CD14-positive monocyte (primary cell): ENCODE data around the gene FRS3. TPM values are rescaled to one million over a fixed set of nuclear protein-coding genes. Genes with fewer than 3 reads are reported as not detected.
A peak's percentile ranks its signal among the peaks of the same experiment; 100 is the strongest.

Source experiments
- DNase-seq, 3 donors: peaks; one replicate each; pipeline ENCODE4 v3.0.0-alpha.2; 2011 to 2022
- H2AFZ ChIP-seq: 2 replicates; pipeline ENCODE4 v1.6.0; 2012; ENCODE audit warnings: mild to moderate bottlenecking, low read depth, low read length, inconsistent platforms; ENCODE audit not compliant: insufficient read depth, poor library complexity, severe bottlenecking
- H3K27ac ChIP-seq, 2 donors: 1 replicate in 1 of 2; 2 replicates in 1 of 2; pipeline ENCODE4 v1.5.1; 2012 to 2013; ENCODE audit warnings: low read length in 2 of 2, control low read depth in 1 of 2, inconsistent platforms in 1 of 2, low read depth in 1 of 2, mild to moderate bottlenecking in 1 of 2
- H3K27me3 ChIP-seq, 2 donors: one replicate each; pipeline versions ENCODE4 v1.6.0 to v1.6.1; 2011 to 2013; ENCODE audit warnings: low read length in 2 of 2; ENCODE audit not compliant: control insufficient read depth in 2 of 2, insufficient read depth in 2 of 2
- H3K36me3 ChIP-seq, 2 donors: replicated peaks in 1 of 2; 1 replicate in 1 of 2; 2 replicates in 1 of 2; pipeline versions ENCODE4 v1.5.1 to v1.6.1; 2012 to 2013; ENCODE audit warnings: low read length in 2 of 2, control low read depth in 1 of 2, inconsistent platforms in 1 of 2, mild to moderate bottlenecking in 1 of 2; ENCODE audit not compliant: insufficient read depth in 2 of 2, control insufficient read depth in 1 of 2
- H3K4me1 ChIP-seq, 2 donors: 1 replicate in 1 of 2; 2 replicates in 1 of 2; pipeline versions ENCODE4 v1.5.1 to v1.6.1; 2012 to 2013; ENCODE audit warnings: low read length in 2 of 2, control low read depth in 1 of 2, inconsistent platforms in 1 of 2, mild to moderate bottlenecking in 1 of 2, moderate library complexity in 1 of 2; ENCODE audit not compliant: insufficient read depth in 2 of 2, control insufficient read depth in 1 of 2
- H3K4me2 ChIP-seq: replicated peaks from 2 replicates; pipeline ENCODE3; 2012; ENCODE audit warnings: low read length, moderate library complexity, mild to moderate bottlenecking; ENCODE audit not compliant: poor library complexity, severe bottlenecking; ENCODE audit errors: extremely low read depth
- H3K4me3 ChIP-seq, 3 experiments: fragments of 200-600 bp in 1 of 3; sonication (generic) in 1 of 3; replicated peaks in 1 of 3; 1 replicate in 2 of 3; 2 replicates in 1 of 3; pipeline ENCODE4 v1.5.1; 2011 to 2013; ENCODE audit warnings: low read length in 3 of 3, mild to moderate bottlenecking in 3 of 3, control low read depth in 2 of 3, low read depth in 2 of 3, inconsistent platforms in 1 of 3, moderate library complexity in 1 of 3
- H3K79me2 ChIP-seq: 2 replicates; pipeline ENCODE4 v1.6.0; 2012; ENCODE audit warnings: mild to moderate bottlenecking, control low read depth, inconsistent platforms, low read length, moderate library complexity; ENCODE audit not compliant: insufficient read depth
- H3K9ac ChIP-seq: 2 replicates; pipeline ENCODE4 v1.6.0; 2017; ENCODE audit warnings: low read length, mild to moderate bottlenecking; ENCODE audit not compliant: insufficient read depth, poor library complexity, severe bottlenecking
- H3K9me3 ChIP-seq, 2 donors: replicated peaks in 1 of 2; 1 replicate in 1 of 2; 2 replicates in 1 of 2; pipeline versions ENCODE4 v1.5.1 to v1.6.1; 2012 to 2013; ENCODE audit warnings: low read length in 2 of 2, control low read depth in 1 of 2; ENCODE audit not compliant: control insufficient read depth in 1 of 2, insufficient read depth in 1 of 2
- H4K20me1 ChIP-seq: 2 replicates; pipeline ENCODE4 v1.6.0; 2012; ENCODE audit warnings: mild to moderate bottlenecking, low read length, control low read depth, moderate library complexity; ENCODE audit not compliant: insufficient read depth
- H3K27ac Mint-ChIP-seq, 7 donors: one replicate each; pipeline ENCODE4 v1.8.0; 2020; ENCODE audit warnings: mild to moderate bottlenecking in 7 of 7, mixed read lengths in 7 of 7, moderate library complexity in 6 of 7, inconsistent platforms in 2 of 7
- H3K27me3 Mint-ChIP-seq, 3 donors: one replicate each; pipeline ENCODE4 v1.8.0; 2021 to 2022; ENCODE audit warnings: low read depth in 3 of 3, mild to moderate bottlenecking in 3 of 3, mixed read lengths in 3 of 3, moderate library complexity in 3 of 3, inconsistent platforms in 1 of 3
- H3K36me3 Mint-ChIP-seq, 2 donors: one replicate each; pipeline ENCODE4 v1.8.0; 2020; ENCODE audit warnings: mixed read lengths in 2 of 2, inconsistent platforms in 1 of 2, mild to moderate bottlenecking in 1 of 2
- H3K4me1 Mint-ChIP-seq: one replicate; pipeline ENCODE4 v1.8.0; 2020; ENCODE audit warnings: mild to moderate bottlenecking, mixed read lengths
- H3K4me3 Mint-ChIP-seq, 2 donors: one replicate each; pipeline ENCODE4 v1.8.0; 2020; ENCODE audit warnings: mild to moderate bottlenecking in 2 of 2, mixed read lengths in 2 of 2, moderate library complexity in 1 of 2
- H3K9me3 Mint-ChIP-seq, 7 donors: one replicate each; pipeline ENCODE4 v1.8.0; 2020 to 2022; ENCODE audit warnings: mixed read lengths in 7 of 7, mild to moderate bottlenecking in 6 of 7, moderate library complexity in 6 of 7, inconsistent platforms in 2 of 7
- WGBS: methylation state at CpG from one replicate; pipeline ENCODE4 v1.1.5; 2013; ENCODE audit warnings: missing lambda C conversion rate; ENCODE audit not compliant: insufficient coverage; 5-methylcytosine and 5-hydroxymethylcytosine counted together
- intact Hi-C, 2 donors: fragments of 100-400 bp; cut with micrococcal nuclease; formaldehyde crosslinking; loops; one replicate each; pipeline versions ENCODE4 v1.15.0 to v1.15.1; 2023
- polyA plus RNA-seq, 3 donors: library from polyadenylated mRNA; depleted of rRNA in 1 of 3; unstranded in 2 of 3; stranded (reverse) in 1 of 3; fragments of 300-500 nt in 2 of 3; fragments of >200 nt in 1 of 3; fragmentation: Illumina TruSeq in 2 of 3; gene quantifications; 1 replicate in 2 of 3; 2 replicates in 1 of 3; pipeline ENCODE4 v1.2.3, GENCODE V29; 2012 to 2021
- TF ChIP-seq, protein P1 (sequence below): fragments of 200-600 bp; IDR thresholded peaks from one replicate; pipeline ENCODE4 v1.8.0; 2022; ENCODE audit warnings: antibody characterized with exemption, mild to moderate bottlenecking

Gene FRS3
- polyA plus RNA-seq, 3 donors: 1.3 to 7.0 (median 2.6) TPM

DNA sequence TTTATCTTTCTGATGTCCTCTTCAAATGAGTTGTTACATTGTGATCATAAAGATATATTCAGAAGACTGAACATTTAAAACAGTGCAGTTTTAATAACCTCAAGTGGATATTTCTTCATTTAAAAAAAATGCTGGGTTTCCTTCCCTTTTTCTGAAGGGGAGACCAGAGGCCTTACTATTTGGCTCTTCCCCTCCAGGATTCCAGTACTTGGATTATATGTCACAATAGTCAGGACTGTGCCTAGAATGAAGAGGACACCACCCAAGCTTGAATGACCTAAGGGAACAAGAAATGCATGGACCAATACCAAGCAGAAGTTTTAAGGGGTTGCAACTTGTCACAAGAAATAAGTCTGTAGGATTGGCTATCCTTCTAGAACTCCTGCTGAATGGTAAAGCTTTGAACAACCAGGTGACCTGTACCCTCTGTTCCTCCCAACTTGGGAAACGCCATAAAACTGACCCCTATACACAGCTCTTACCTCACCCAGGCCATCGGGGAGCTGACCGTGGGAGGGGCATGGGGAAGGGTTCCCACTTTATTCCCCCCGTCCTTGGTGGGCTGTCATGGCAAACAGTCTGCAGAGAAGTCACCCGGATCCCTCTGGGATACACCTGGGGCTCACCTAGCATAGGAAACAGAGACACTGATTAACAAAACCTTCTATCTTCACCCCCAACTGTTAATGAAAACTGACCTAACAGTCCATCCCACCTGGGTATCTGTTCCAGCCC lies 2.0 kb downstream of the FRS3 start:
- Histone ChIP-seq H4K20me1 (no peaks in the 10 kb centered on the region), H3K79me2 (peaks cover 7% of the 10 kb centered on the region), H3K4me3 (peak overlapping the region in 1 of 3 experiments; percentile 16), H3K9ac (peak overlapping the region; percentile 10), H3K27ac (peak overlapping the region; percentile 60 to 62), H3K36me3 (peaks cover 16 to 30% of the 10 kb centered on the region in 2 donors), H3K4me1 (peaks cover 42 to 58% of the 10 kb centered on the region in 2 donors), H3K4me2 (peak overlapping the region; percentile 45), H3K27me3 (peaks cover 0 to 3% of the 10 kb centered on the region in 2 donors), H2AFZ (no peak overlapping the region), H3K9me3 (no peaks in the 10 kb centered on the region)
- Mint-ChIP-seq H3K9me3 (no peaks in the 10 kb centered on the region), H3K4me1 (peaks cover 44% of the 10 kb centered on the region), H3K27me3 (peaks cover 3 to 11% (median 4%) of the 10 kb centered on the region in 3 donors), H3K4me3 (peak overlapping the region in 1 of 2 donors; percentile 66), H3K36me3 (peaks cover 26 to 39% of the 10 kb centered on the region in 2 donors), H3K27ac (peak overlapping the region; percentile 67 to 92 (median 87))
- intact Hi-C loops: loop anchor here (5.0 to 10.0 kb wide), 3 partner anchors 70 to 173 kb away; no protein-coding TSS in a partner anchor
- TF ChIP-seq, protein P1, sequence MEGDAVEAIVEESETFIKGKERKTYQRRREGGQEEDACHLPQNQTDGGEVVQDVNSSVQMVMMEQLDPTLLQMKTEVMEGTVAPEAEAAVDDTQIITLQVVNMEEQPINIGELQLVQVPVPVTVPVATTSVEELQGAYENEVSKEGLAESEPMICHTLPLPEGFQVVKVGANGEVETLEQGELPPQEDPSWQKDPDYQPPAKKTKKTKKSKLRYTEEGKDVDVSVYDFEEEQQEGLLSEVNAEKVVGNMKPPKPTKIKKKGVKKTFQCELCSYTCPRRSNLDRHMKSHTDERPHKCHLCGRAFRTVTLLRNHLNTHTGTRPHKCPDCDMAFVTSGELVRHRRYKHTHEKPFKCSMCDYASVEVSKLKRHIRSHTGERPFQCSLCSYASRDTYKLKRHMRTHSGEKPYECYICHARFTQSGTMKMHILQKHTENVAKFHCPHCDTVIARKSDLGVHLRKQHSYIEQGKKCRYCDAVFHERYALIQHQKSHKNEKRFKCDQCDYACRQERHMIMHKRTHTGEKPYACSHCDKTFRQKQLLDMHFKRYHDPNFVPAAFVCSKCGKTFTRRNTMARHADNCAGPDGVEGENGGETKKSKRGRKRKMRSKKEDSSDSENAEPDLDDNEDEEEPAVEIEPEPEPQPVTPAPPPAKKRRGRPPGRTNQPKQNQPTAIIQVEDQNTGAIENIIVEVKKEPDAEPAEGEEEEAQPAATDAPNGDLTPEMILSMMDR: no peak
- DNase-seq: peak; percentile 31 to 57 (median 45)
- 94% methylated on average over 2 of the region's 5 CpGs for WGBS

DNA sequence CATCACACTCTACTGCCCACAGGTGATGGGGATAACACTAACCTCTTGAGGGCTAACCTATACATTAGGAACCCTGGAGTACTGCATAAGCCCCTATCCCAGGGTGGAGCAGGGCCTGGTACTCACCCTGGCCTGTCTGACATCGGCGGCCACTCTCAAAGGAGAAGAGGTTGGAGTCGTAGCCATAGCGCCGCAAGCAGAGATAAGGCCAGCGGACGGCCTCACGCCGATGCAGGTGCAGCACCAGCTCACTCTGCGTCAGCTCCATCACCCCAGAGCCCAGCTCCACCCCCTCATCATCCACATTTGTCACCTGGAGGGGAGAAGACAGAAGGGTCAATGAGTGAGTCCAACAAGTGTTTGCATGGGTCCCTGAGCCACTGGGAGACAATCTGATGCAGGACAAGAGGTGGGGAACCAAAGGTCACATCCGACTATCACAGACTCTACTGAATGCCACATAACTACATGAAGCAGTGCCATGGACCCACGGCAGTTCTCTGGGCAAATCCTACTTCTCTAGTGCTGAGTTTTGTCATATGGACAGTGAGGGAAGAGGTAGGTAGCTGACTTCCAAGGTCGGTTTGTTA lies 4.3 kb downstream of the FRS3 start:
- DNase-seq: no peak
- Histone ChIP-seq H3K27ac (no peak overlapping the region), H3K4me3 (no peak overlapping the region), H3K36me3 (peaks cover 39 to 54% of the 10 kb centered on the region in 2 donors), H3K27me3 (no peaks in the 10 kb centered on the region), H2AFZ (no peak overlapping the region), H3K9me3 (no peaks in the 10 kb centered on the region), H3K79me2 (peaks cover 7% of the 10 kb centered on the region), H3K4me1 (peaks cover 31 to 41% of the 10 kb centered on the region in 2 donors), H3K4me2 (no peak overlapping the region), H4K20me1 (no peaks in the 10 kb centered on the region), H3K9ac (no peak overlapping the region)
- peaks cover 44 to 62% of the 10 kb centered on the region in 2 donors for H3K36me3 Mint-ChIP-seq
- no peaks in the 10 kb centered on the region for H3K27me3 Mint-ChIP-seq
- H3K9me3 Mint-ChIP-seq: no peaks in the 10 kb centered on the region
- H3K4me3 Mint-ChIP-seq: no peak overlapping the region
- WGBS: no CpG with 5 or more reads among the region's 13 CpGs
- peaks cover 31% of the 10 kb centered on the region for H3K4me1 Mint-ChIP-seq
- intact Hi-C loops: loop anchor here (5.0 to 10.0 kb wide), 3 partner anchors 68 to 171 kb away; no protein-coding TSS in a partner anchor
- H3K27ac Mint-ChIP-seq: no peak overlapping the region
- TF ChIP-seq, protein P1: no peak
